ENCODE data around the gene PDHX. TPM values are rescaled to one million over a fixed set of nuclear protein-coding genes. Genes with fewer than 3 reads are reported as not detected.

The PDHX gene
- total and polyA plus RNA-seq, 2 of the 4 experiments (the other 2 are of a cell fraction), result 19.8 to 26.7 TPM

DNA sequence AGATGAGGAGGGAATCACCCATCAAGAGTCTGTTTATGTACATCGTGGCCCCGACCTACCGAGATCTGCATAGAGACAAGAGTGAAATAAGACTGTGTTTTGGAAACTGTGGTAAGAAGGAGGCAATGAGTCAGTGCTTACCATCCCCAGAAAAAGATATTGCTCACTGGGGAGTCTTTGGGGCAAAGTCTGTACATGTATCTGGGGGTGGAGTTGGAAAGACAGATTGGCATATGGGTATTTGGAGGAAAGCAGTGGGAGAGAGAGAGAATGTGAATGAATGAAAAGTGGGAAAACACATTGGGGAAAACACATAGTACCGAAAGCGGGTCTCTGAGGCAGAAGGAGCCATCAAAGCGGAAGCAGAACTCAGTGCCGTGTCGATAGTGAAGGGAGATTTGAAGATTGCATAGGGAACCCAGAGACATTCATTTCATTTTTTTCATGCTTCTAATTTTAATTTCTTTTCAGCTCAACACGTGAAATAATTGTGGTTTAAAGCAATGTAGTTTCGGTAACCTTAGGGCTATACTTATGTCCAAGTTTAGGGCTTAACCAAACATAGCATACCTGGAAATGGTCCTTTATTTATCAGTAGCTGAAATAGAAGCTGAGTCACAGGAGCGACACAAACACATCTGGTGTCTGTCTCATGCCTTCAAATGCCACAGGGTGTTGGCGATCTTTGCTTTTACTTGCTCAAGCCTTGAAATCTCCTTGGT lies 124.0 kb downstream of the PDHX start:
- Histone ChIP-seq H3K9ac (ENCODE audit: low read depth, low read length) (no peak overlapping the region), H3K9me3 (ENCODE audit: control insufficient read depth, insufficient read depth, low read length) (no peaks in the 10 kb centered on the region), H2BK5ac (ENCODE audit: low read depth, low read length, poor library complexity, severe bottlenecking) (peak overlapping the region; percentile 3), H3K4ac (ENCODE audit: low read depth, low read length) (peak overlapping the region; percentile 34; the same call in 1 of the 2 replicates), H3K4me2 (ENCODE audit: low read depth, low read length) (no peak overlapping the region), H3K36me3 (ENCODE audit: control insufficient read depth, insufficient read depth, low read length) (no peaks in the 10 kb centered on the region), H3K27me3 (ENCODE audit: control insufficient read depth, insufficient read depth, low read length) (no peaks in the 10 kb centered on the region), H3K79me1 (ENCODE audit: low read depth in 1 of 2, low read length in 2 of 2) (peaks cover 6% of the 10 kb centered on the region in 2 experiments), H2BK120ac (ENCODE audit: low read depth, low read length) (peak overlapping the region; percentile 66; the same call in 1 of the 2 replicates), H3K27ac (ENCODE audit: insufficient read depth, low read length) (no peak overlapping the region), H2AFZ (replicated peaks; ENCODE audit: low read length, poor library complexity) (peak overlapping the region; percentile 26), H3K4me3 (ENCODE audit: insufficient read depth, low read depth, low read length) (no peak overlapping the region), H3K9me1 (ENCODE audit: insufficient read depth, low read length) (no peaks in the 10 kb centered on the region; the same call in none of the 2 replicates), H4K5ac (ENCODE audit: low read depth, low read length) (no peak overlapping the region), H4K20me1 (ENCODE audit: insufficient read depth, low read length) (no peaks in the 10 kb centered on the region), H4K91ac (ENCODE audit: insufficient read depth, low read depth, low read length) (0 out of 2 replicates have a peak overlapping the region, but pooled peaks have one; percentile 7), H2BK20ac (ENCODE audit: low read depth, low read length) (peak overlapping the region; percentile 48), H3K18ac (ENCODE audit: low read depth, low read length) (no peak overlapping the region), H4K8ac (ENCODE audit: low read depth in 2 of 2, low read length in 2 of 2) (peak overlapping the region in 1 of 2 experiments; percentile 44; a peak in 1 of 4 replicates), H2AK9ac (replicated peaks; ENCODE audit: low read depth, low read length, poor library complexity) (peak overlapping the region; percentile 39), H3K23ac (ENCODE audit: low read depth, low read length) (peak overlapping the region; percentile 57; the same call in 1 of the 2 replicates), H2AK5ac (ENCODE audit: low read depth, low read length) (peak overlapping the region; percentile 60; the same call in 1 of the 2 replicates), H3K14ac (replicated peaks; ENCODE audit: low read depth, low read length) (peak overlapping the region; percentile 54), H3K56ac (ENCODE audit: extremely low read depth, insufficient read depth, low read length) (no peak overlapping the region), H2BK15ac (ENCODE audit: low read depth, low read length) (no peak overlapping the region), H3K4me1 (ENCODE audit: control insufficient read depth, insufficient read depth, low read length) (peaks cover 2% of the 10 kb centered on the region; the same call in 1 of the 2 replicates)
- WGBS, 2 experiments (ENCODE audit: extremely low coverage in 2 of 2, insufficient read length in 1 of 2), result 26% methylated on average over 3 of the region's 12 CpGs; no CpG with 5 or more reads in 1 of the 2 experiments
- in situ Hi-C loops (cut with MboI; ENCODE audit: low sequenced_read_pairs), result no loop called here
- CTCF ChIA-PET, result interaction anchor here (0.6 to 1.4 kb wide), 2 partner anchors 9 to 264 kb away, joined by 5 to 7 read pairs; no protein-coding TSS in a partner anchor
- DNase-seq, result peak; percentile 69
- peak; percentile 57 for ATAC-seq (ENCODE audit: low read depth)
- TF ChIP-seq RFX5 (IDR thresholded peaks at IDR 0.05; ENCODE audit: low read depth, low read length), result no peak
- no peak for TF ChIP-seq SMC3 (IDR thresholded peaks at IDR 0.05; ENCODE audit: low read depth, low read length)
- TF ChIP-seq, protein P1, sequence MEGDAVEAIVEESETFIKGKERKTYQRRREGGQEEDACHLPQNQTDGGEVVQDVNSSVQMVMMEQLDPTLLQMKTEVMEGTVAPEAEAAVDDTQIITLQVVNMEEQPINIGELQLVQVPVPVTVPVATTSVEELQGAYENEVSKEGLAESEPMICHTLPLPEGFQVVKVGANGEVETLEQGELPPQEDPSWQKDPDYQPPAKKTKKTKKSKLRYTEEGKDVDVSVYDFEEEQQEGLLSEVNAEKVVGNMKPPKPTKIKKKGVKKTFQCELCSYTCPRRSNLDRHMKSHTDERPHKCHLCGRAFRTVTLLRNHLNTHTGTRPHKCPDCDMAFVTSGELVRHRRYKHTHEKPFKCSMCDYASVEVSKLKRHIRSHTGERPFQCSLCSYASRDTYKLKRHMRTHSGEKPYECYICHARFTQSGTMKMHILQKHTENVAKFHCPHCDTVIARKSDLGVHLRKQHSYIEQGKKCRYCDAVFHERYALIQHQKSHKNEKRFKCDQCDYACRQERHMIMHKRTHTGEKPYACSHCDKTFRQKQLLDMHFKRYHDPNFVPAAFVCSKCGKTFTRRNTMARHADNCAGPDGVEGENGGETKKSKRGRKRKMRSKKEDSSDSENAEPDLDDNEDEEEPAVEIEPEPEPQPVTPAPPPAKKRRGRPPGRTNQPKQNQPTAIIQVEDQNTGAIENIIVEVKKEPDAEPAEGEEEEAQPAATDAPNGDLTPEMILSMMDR (conservative IDR thresholded peaks at IDR 0.05; ENCODE audit: low read depth, low read length), result no peak
- TF ChIP-seq CEBPB (IDR thresholded peaks at IDR 0.05; ENCODE audit: low read depth, low read length), result peak; percentile 9; the same call in 1 of the 2 replicates
- TF ChIP-seq, protein P2, sequence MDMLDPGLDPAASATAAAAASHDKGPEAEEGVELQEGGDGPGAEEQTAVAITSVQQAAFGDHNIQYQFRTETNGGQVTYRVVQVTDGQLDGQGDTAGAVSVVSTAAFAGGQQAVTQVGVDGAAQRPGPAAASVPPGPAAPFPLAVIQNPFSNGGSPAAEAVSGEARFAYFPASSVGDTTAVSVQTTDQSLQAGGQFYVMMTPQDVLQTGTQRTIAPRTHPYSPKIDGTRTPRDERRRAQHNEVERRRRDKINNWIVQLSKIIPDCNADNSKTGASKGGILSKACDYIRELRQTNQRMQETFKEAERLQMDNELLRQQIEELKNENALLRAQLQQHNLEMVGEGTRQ (IDR thresholded peaks at IDR 0.05; ENCODE audit: low read depth, low read length), result no peak
- no peak for TF ChIP-seq MAZ (IDR thresholded peaks at IDR 0.05; ENCODE audit: borderline replicate concordance, low read depth, low read length)
- no peak for TF ChIP-seq BHLHE40 (IDR thresholded peaks at IDR 0.05; ENCODE audit: low read depth, low read length)
- intact Hi-C loops (cut with micrococcal nuclease), result no loop called here
- POLR2A ChIA-PET (ENCODE audit: unreplicated experiment), result no interaction called here
- dilution Hi-C loops (cut with HindIII; ENCODE audit: low sequenced_read_pairs, unreplicated experiment), result no loop called here
- BruUV-seq (replicated peaks), result no TSS peak
